Caki2 (cell line): ENCODE results near the gene DUSP28. TPM values are rescaled to one million over a fixed set of nuclear protein-coding genes. Genes with fewer than 3 reads are reported as not detected.

Experiments
- DNase-seq: peaks from one replicate; pipeline ENCODE4 v3.0.0-alpha.2; 2015; ENCODE audit warnings: low read depth
- in situ Hi-C: cut with HindIII; loops from 2 replicates; pipeline ENCODE4 v1.10.0; 2016; ENCODE audit warnings: low sequenced_read_pairs, low pct_unique_long_range_greater_than_20kb, mixed read lengths
- total RNA-seq: library from RNA; depleted of rRNA; stranded (reverse); fragments of >200 nt; shearing (Covaris generic); gene quantifications from 2 replicates; pipeline ENCODE4 v1.2.3, GENCODE V29; 2014; ENCODE audit warnings: low replicate concordance

DUSP28 gene
- total RNA-seq, 1 experiment from 2014 or later = 8.9 TPM

GRCh38 chr2:240589850-240590525 lies 29.8 kb downstream of the DUSP28 start:
- in situ Hi-C loops = no loop called here
- no peak for DNase-seq

- DNase-seq = no peak
- in situ Hi-C loops = no loop called here
Observed at GRCh38 chr2:240590681-240591111, 30.5 kb downstream of the DUSP28 start.

- DNase-seq = no peak
- in situ Hi-C loops = no loop called here
Observed at GRCh38 chr2:240591226-240591625, 31.1 kb downstream of the DUSP28 start.

- DNase-seq = no peak
- in situ Hi-C loops = no loop called here
Observed at GRCh38 chr2:240591784-240592183, 31.6 kb downstream of the DUSP28 start.

- in situ Hi-C loops = no loop called here
Observed at GRCh38 chr2:240593026-240593702, 33.0 kb downstream of the DUSP28 start.

GRCh38 chr2:240593703-240594451 lies 33.7 kb downstream of the DUSP28 start:
- in situ Hi-C loops = no loop called here

More at GRCh38 chr2:240593026-240593702, 33.0 kb downstream of the DUSP28 start:
- no peak for DNase-seq

GRCh38 chr2:240594511-240595380 lies 34.6 kb downstream of the DUSP28 start:
- in situ Hi-C loops = no loop called here

More at GRCh38 chr2:240593703-240594451, 33.7 kb downstream of the DUSP28 start:
- DNase-seq = no peak

GRCh38 chr2:240595381-240596079 lies 35.4 kb downstream of the DUSP28 start:
- in situ Hi-C loops = no loop called here
- no peak for DNase-seq

More at GRCh38 chr2:240594511-240595380, 34.6 kb downstream of the DUSP28 start:
- DNase-seq = no peak

GRCh38 chr2:240596080-240596460 lies 35.9 kb downstream of the DUSP28 start:
- DNase-seq = no peak
- in situ Hi-C loops = no loop called here

- DNase-seq = no peak
- in situ Hi-C loops = no loop called here
Observed at GRCh38 chr2:240596491-240596931, 36.4 kb downstream of the DUSP28 start.

GRCh38 chr2:240597054-240597418 lies 36.9 kb downstream of the DUSP28 start:
- no peak for DNase-seq
- in situ Hi-C loops = no loop called here

GRCh38 chr2:240597419-240598181 lies 37.4 kb downstream of the DUSP28 start:
- no peak for DNase-seq
- in situ Hi-C loops = no loop called here

- in situ Hi-C loops = no loop called here
Observed at GRCh38 chr2:240598311-240598911, 38.3 kb downstream of the DUSP28 start.

GRCh38 chr2:240599141-240599583 lies 39.0 kb downstream of the DUSP28 start:
- no peak for DNase-seq
- in situ Hi-C loops = no loop called here

More at GRCh38 chr2:240598311-240598911, 38.3 kb downstream of the DUSP28 start:
- DNase-seq = no peak

- DNase-seq = no peak
- in situ Hi-C loops = no loop called here
Observed at GRCh38 chr2:240600451-240600961, 40.3 kb downstream of the DUSP28 start.

- in situ Hi-C loops = no loop called here
- no peak for DNase-seq
Observed at GRCh38 chr2:240601061-240601830, 41.1 kb downstream of the DUSP28 start.
